Loucy (cell line): ENCODE measurements around the gene ABL2.
"Not testable (repeated sequence)": the region's sequence is repeated elsewhere in the genome, so short reads cannot be mapped to it uniquely, and the experiment has no call there.

Experiments used
- H2AFZ ChIP-seq: fragments of 200-600 bp; sonication (generic); 2 replicates; pipeline ENCODE4 v1.6.0; 2016; ENCODE audit warnings: antibody characterized with exemption, mild to moderate bottlenecking, low read length, moderate library complexity
- H3F3A ChIP-seq: fragments of 200-600 bp; 2 replicates; pipeline ENCODE4 v1.6.0; 2016; ENCODE audit warnings: antibody characterized with exemption, low read depth, mild to moderate bottlenecking
- H3K27me3 ChIP-seq: fragments of 200-600 bp; sonication (generic); 2 replicates; pipeline ENCODE4 v1.6.1; 2014; ENCODE audit warnings: low read length, mild to moderate bottlenecking; ENCODE audit not compliant: insufficient read depth, poor library complexity, severe bottlenecking
- H3K36me3 ChIP-seq: fragments of 200-600 bp; sonication (generic); 2 replicates; pipeline ENCODE4 v1.6.1; 2016; ENCODE audit warnings: low read length; ENCODE audit not compliant: insufficient read depth
- H3K4me1 ChIP-seq: fragments of 200-600 bp; sonication (generic); 2 replicates; pipeline ENCODE4 v1.5.1; 2014; ENCODE audit warnings: low read length, mild to moderate bottlenecking; ENCODE audit not compliant: insufficient read depth, poor library complexity, severe bottlenecking
- H3K4me2 ChIP-seq: fragments of 200-600 bp; sonication (generic); 2 replicates; pipeline ENCODE4 v1.6.0; 2014; ENCODE audit warnings: antibody characterized with exemption, low read length, low read depth, mild to moderate bottlenecking; ENCODE audit not compliant: poor library complexity, severe bottlenecking
- H3K4me3 ChIP-seq: fragments of 200-600 bp; sonication (generic); 2 replicates; pipeline ENCODE4 v1.5.1; 2014; ENCODE audit warnings: low read length, mild to moderate bottlenecking, mixed read lengths; ENCODE audit not compliant: poor library complexity, severe bottlenecking
- H3K79me2 ChIP-seq: fragments of 200-600 bp; sonication (generic); 2 replicates; pipeline ENCODE4 v1.6.1; 2014; ENCODE audit warnings: low read length; ENCODE audit not compliant: insufficient read depth
- H3K9ac ChIP-seq: fragments of 200-600 bp; sonication (generic); 2 replicates; pipeline ENCODE4 v1.6.0; 2014; ENCODE audit warnings: mild to moderate bottlenecking, low read depth, low read length, moderate library complexity; ENCODE audit not compliant: poor library complexity, severe bottlenecking
- H3K9me2 ChIP-seq: fragments of 200-600 bp; sonication (generic); replicated peaks from 2 replicates; pipeline ENCODE4 v1.6.1; 2016; ENCODE audit warnings: low read depth, low read length, mixed read lengths
- H3K9me3 ChIP-seq: fragments of 200-600 bp; sonication (generic); 2 replicates; pipeline ENCODE4 v1.6.1; 2014; ENCODE audit warnings: mild to moderate bottlenecking, antibody characterized with exemption, low read length, low read depth; ENCODE audit not compliant: insufficient read depth
- H4K20me1 ChIP-seq: fragments of 200-600 bp; sonication (generic); 2 replicates; pipeline ENCODE4 v1.6.0; 2014; ENCODE audit warnings: antibody characterized with exemption, low read length, mild to moderate bottlenecking; ENCODE audit not compliant: insufficient read depth, poor library complexity, severe bottlenecking
- EZH2phosphoT487 ChIP-seq: fragments of 200-600 bp; IDR thresholded peaks from 2 replicates; pipeline ENCODE4 v1.6.1; 2018; ENCODE audit warnings: antibody characterized with exemption, mild to moderate bottlenecking, moderate library complexity, borderline replicate concordance
- TF ChIP-seq, protein P1 (sequence below): fragments of 200-600 bp; sonication (generic); conservative IDR thresholded peaks from 2 replicates; pipeline ENCODE4 v1.5.1; 2014; ENCODE audit warnings: mild to moderate bottlenecking, antibody characterized with exemption, low read length

The ABL2 gene

DNA sequence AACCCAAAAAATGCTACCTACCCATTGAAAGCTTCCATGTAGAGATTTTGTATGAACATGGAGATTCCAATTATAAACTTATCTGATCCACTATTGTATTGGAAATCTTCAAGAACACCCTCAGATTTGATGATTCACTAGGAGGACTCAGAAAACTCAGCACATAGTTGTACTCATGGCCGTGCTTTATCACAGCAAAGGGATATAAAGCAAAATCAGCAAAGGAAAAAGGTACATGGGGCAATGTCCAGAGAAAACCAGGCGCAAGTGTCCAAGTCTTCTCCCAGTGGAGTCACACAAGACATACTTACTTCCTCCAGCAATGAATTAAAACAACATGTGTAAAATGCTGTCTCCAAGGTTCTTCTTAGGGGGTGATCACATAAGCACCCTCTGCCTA lies 28.9 kb downstream of the ABL2 start:
- H3K79me2 ChIP-seq = peaks cover 45% of the 10 kb centered on the region

DNA sequence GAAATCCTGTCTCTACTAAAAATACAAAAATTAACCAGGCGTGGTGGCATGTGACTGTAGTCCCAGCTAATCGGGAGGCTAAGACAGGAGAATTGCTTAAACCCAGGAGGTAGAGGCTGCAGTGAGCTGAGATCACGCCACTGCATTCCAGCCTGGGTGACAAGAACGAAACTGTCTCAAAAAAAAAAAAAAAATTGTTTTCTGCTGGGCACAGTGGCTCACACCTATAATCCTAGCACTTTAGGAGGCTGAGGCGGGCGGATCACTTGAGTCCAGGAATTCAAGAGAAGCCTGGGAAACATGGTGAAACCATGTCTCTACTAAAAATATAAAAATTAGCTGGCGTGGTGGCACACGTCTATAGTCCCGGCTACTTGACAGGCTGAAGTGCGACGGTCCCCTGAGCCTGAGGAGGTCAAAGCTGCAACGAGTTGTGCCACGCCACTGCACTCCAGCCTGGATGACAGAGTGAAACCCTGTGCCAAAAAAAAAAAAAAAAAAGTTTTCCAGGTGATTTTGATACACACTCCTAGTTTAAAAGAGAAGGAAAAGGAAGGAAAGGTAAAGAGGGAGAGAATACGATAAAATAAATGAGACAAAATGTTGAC lies 31.7 kb downstream of the ABL2 start:
- H3K9me2 ChIP-seq = no peaks in the 10 kb centered on the region
- H3K79me2 ChIP-seq = peaks cover 38% of the 10 kb centered on the region
- H2AFZ ChIP-seq = no peak overlapping the region
- H3K9ac ChIP-seq = no peak overlapping the region
- TF ChIP-seq EZH2phosphoT487 = no peak
- TF ChIP-seq, protein P1, sequence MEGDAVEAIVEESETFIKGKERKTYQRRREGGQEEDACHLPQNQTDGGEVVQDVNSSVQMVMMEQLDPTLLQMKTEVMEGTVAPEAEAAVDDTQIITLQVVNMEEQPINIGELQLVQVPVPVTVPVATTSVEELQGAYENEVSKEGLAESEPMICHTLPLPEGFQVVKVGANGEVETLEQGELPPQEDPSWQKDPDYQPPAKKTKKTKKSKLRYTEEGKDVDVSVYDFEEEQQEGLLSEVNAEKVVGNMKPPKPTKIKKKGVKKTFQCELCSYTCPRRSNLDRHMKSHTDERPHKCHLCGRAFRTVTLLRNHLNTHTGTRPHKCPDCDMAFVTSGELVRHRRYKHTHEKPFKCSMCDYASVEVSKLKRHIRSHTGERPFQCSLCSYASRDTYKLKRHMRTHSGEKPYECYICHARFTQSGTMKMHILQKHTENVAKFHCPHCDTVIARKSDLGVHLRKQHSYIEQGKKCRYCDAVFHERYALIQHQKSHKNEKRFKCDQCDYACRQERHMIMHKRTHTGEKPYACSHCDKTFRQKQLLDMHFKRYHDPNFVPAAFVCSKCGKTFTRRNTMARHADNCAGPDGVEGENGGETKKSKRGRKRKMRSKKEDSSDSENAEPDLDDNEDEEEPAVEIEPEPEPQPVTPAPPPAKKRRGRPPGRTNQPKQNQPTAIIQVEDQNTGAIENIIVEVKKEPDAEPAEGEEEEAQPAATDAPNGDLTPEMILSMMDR = no peak
- H3K36me3 ChIP-seq = no peaks in the 10 kb centered on the region
- H3K9me3 ChIP-seq = no peaks in the 10 kb centered on the region
- no peaks in the 10 kb centered on the region for H3K27me3 ChIP-seq
- H4K20me1 ChIP-seq = peaks cover 2% of the 10 kb centered on the region
- H3F3A ChIP-seq = no peaks in the 10 kb centered on the region
- no peak overlapping the region for H3K4me3 ChIP-seq
- H3K4me1 ChIP-seq = no peaks in the 10 kb centered on the region
- no peak overlapping the region for H3K4me2 ChIP-seq

More for the DNA sequence above, 28.9 kb downstream of the ABL2 start:
- Histone ChIP-seq H3F3A (no peaks in the 10 kb centered on the region), H3K27me3 (no peaks in the 10 kb centered on the region), H2AFZ (no peak overlapping the region), H3K9ac (no peak overlapping the region), H4K20me1 (peaks cover 2% of the 10 kb centered on the region), H3K4me1 (peaks cover 3% of the 10 kb centered on the region), H3K9me2 (no peaks in the 10 kb centered on the region), H3K4me3 (no peak overlapping the region), H3K36me3 (no peaks in the 10 kb centered on the region), H3K9me3 (no peaks in the 10 kb centered on the region), H3K4me2 (no peak overlapping the region)
- no peak for TF ChIP-seq EZH2phosphoT487
- TF ChIP-seq, protein P1 = no peak

DNA sequence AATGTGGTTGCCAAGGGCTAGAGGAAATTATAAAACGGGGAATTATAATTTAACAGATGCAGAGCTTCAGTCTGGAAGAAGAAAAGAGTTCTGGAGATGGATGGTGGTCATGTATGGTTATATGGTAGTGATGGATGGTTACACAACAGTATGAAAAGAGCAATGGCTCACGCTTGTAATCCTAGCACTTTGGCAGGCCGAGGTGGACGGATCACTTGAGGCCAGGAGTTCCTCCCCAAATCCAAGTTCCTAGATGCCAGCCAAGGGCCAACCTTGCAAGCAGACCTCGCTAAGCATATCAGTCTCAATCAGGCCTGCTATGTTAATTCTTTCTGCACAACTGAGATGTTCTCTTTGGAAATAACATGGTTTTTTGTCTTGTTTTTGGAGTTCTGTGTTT lies 33.6 kb downstream of the ABL2 start:
- H3K4me1 ChIP-seq, H3F3A ChIP-seq, H3K4me3 ChIP-seq, H3K9me2 ChIP-seq, H4K20me1 ChIP-seq, H3K4me2 ChIP-seq, H3K9ac ChIP-seq, H3K27me3 ChIP-seq, H3K36me3 ChIP-seq, H3K9me3 ChIP-seq, H2AFZ ChIP-seq: not testable (repeated sequence)
- H3K79me2 ChIP-seq = peaks cover 41% of the 10 kb centered on the region

DNA sequence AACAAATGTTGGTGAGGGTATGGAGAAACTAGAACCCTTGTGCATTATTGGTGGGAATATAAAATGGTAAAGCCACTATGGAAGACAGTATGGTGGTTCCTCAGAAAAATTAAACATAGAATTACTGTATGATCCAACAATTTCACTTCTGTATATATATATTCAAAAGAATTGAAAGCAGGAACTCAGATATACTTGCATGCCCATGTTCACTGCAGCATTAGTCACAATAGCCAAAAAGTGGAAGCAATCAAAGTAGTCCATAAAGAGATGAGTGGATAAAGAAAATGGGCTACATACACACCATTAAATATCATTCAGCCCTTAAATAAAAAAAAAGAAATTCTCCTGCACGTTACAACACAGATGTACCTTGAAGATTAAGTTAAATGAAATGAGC lies 34.1 kb downstream of the ABL2 start:
- Histone ChIP-seq H3K9me2 (no peaks in the 10 kb centered on the region), H3K79me2 (peaks cover 41% of the 10 kb centered on the region), H2AFZ (no peak overlapping the region), H3K9ac (no peak overlapping the region), H4K20me1 (peaks cover 2% of the 10 kb centered on the region), H3F3A (no peaks in the 10 kb centered on the region), H3K4me1 (no peaks in the 10 kb centered on the region), H3K27me3 (no peaks in the 10 kb centered on the region), H3K9me3 (no peaks in the 10 kb centered on the region), H3K4me2 (no peak overlapping the region), H3K4me3 (no peak overlapping the region), H3K36me3 (no peaks in the 10 kb centered on the region)
- TF ChIP-seq, protein P1 = no peak
- no peak for TF ChIP-seq EZH2phosphoT487
